ENCODE data around the gene DDX20.
A peak's percentile ranks its signal among the peaks of the same experiment; 100 is the strongest.

Gene DDX20, protein sequence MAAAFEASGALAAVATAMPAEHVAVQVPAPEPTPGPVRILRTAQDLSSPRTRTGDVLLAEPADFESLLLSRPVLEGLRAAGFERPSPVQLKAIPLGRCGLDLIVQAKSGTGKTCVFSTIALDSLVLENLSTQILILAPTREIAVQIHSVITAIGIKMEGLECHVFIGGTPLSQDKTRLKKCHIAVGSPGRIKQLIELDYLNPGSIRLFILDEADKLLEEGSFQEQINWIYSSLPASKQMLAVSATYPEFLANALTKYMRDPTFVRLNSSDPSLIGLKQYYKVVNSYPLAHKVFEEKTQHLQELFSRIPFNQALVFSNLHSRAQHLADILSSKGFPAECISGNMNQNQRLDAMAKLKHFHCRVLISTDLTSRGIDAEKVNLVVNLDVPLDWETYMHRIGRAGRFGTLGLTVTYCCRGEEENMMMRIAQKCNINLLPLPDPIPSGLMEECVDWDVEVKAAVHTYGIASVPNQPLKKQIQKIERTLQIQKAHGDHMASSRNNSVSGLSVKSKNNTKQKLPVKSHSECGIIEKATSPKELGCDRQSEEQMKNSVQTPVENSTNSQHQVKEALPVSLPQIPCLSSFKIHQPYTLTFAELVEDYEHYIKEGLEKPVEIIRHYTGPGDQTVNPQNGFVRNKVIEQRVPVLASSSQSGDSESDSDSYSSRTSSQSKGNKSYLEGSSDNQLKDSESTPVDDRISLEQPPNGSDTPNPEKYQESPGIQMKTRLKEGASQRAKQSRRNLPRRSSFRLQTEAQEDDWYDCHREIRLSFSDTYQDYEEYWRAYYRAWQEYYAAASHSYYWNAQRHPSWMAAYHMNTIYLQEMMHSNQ

DNA sequence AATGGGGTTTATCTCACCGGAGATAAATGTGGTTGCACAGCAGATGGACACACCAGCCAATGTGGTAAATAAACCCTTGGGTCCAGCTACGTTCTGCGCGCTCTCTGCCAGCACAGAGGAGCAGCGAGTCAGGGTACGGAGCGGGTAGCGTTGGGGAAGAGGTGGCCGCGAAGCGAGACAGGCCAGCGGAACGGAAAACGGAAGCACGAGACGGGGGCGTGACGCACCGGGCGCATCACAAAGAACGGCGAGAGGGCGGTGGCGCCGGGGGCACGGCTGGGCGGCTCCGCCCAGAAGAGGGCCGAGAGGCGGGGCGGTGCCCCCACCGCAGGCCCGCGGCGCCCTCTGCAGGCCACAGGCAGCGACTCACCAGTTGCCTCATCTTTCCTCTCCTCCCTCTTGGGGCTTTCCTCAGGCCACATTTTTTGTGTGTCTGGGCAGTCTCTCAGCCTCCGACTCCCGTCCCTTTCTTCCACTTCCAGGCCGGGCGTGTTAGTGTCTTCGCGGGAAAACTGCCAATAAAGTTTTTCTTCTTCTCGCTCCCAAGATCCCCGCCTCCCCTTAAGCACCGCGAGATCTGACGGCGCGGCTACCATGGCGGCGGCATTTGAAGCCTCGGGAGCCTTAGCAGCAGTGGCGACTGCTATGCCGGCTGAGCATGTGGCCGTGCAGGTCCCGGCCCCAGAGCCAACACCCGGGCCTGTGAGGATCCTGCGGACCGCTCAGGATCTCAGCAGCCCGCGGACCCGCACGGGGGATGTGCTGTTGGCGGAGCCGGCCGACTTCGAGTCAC is at the start of gene DDX20:
TSS of gene DDX20 (plus strand) at position 571 of the 793 bp plus-strand sequence. CDS start at position 595, 24 bp downstream.
- peak; percentile 94 for DNase-seq

DNA sequence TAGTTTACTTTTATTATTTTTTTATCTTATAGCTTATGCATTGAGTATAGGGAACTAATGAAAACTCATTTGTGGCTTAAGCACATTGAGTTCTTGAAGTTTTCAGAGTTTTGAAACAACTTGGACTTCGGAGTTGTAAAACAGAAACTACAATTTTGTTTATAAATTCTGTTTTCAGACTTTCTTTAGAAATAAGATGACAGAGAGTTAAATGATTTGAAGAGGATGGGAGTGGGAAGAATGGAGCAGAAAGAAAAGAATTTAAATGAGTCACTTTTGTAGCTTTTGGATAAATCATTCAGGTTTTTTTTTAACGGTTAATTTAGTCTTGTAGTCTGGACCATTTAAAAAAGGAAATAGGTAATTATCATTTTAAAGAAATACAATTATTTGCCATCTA is 48.8 kb upstream of the DDX20 start:
- DNase-seq: no peak

DNA sequence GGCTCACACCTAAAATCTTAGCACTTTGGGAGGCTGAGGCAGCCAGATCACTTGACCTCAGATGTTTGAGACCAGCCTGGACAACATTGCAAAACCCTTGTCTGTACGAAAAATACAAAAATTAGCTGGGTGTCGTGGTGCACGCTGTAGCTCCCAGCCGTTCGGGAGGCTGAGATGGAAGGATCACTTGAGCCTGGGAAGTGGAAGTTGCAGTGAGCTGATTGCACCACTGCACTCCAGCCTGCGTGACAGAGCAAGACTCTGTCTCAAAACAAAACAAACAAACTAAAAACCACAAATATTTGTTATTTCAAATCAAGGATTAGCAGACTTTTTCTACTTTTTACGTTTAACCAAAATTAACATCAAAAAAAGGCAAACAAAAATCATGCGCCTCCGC is 47.8 kb upstream of the DDX20 start:
- no peak for DNase-seq

DNA sequence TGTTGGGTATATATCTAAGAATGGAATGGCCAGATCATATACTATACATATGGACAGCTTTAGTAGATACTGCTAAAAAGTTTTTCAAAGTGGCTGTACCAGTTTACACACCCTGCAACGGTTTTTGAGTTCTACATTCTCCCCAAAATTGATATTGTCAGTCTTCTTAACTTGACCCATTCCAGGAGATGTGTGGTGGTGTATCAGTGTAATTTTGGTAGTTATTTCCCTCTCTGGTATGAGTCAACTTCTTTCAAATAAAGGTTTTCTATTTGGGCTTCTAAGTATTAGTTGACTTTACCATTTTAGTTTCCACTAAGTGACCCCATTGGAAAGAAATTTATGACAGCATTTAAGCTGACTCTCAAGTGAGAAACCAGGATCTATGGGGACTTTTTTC is 45.7 kb upstream of the DDX20 start:
- peak; percentile 49 for DNase-seq

DNA sequence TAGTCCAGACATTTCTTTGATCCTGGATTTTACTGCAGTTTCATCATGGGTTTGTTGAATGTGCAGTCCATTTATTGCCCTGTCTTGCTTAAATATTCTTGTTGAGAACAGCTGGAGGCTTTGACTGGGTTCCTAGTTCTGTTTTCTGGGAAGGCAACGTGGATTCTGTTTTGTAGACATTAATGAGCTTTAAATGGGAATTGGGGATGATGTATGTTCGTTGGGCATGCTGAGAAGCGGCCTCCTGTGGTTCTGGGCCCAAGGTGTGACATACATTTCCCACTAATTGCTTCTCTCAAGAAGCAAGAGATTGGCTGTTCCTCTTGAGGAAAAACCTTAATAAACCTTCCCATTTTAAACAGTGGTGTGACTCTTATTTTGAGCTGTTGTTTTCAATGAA is 39.4 kb upstream of the DDX20 start:
- DNase-seq: no peak

DNA sequence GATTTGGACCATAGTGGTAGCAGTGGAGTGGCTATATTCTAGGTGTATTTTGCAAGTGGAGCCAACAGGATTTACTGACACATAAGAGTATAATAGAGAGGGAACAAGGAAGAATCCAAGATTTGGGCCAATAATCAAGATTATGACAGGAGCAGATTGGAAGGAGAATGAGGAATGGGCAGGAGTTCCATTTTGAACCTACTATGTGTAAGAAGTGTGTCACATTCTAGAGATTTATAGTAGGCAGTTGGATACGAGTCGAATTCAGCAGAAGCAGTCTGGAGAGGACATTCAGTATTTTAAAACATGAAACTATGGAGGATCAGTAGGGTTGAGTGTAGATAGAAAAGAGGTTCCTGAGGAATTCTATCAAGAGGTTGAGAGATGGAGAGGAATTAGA is 38.3 kb upstream of the DDX20 start:
- DNase-seq: no peak

DNA sequence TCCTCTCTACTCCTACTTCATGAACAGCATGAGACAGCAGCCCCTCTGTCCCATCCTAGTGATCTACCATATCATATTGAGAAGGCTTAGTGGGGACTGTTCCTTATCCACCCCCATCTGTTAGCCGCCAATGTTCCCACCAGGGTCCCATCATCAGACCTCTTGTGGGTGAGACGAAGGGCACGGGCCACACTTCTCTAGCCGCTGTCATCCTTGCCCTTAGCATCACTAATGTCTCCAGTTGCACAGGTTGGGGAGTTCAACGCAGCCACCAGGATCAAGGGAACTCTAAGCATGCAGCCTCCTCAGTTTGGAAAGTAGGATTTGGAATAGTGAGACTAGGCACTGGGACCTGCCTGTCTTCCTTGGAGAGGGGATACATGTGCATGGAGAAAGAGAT is 36.6 kb upstream of the DDX20 start:
- no peak for DNase-seq

DNA sequence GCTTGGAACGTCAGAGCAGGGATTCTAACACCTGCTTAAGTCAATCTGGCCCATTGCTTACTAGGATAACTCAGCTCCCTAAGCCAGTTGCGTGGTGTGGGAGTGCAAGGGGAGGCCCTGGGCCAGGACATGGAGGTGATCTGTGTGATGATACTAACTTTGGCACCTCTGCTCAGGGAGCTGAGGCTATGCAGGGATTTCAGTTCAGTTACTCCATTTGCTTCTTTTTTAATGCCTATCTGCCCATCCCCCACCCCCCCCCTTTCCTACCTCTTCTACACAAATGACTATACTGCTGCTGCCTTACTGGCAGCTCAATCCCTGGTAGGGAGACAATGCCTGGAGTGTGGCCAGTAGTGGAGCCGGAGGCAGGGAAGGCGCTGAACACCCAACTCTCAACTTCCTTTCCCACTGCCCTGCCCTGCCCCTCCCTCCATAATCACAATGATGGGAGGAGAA is 36.0 kb upstream of the DDX20 start:
- no peak for DNase-seq

DNA sequence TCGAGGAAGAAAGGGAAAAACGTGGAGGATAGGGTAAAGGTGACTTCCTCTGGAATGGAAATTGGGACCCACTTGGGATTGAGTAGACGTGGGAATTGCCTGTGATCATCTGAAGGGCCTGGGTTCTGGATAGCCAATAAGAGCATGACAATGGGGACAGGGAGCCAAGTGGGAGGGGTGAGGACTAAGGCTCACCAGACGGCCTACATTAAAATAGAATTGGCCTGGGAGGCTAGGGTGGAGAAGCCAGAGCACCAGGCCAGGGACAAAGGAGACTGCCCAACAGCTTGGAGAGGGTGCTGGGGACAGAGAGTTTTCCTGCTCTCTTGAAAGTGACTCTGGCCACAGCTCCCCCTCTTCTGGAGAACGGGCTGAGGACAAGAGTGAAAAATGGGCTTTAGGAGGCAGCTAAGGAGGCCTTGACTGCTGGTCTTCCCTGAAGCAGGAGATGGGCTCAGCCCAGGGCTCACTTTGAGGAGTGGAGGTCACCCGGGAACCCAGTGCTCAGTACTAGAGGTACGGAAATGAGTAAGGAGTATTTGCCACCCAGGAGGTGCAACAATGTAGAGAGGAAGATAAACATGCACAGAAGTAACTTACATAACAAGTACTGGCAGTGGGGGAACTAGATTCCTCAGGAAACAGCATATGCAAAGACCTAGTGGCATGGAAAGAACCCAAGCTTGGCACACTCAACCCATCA is 35.3 kb upstream of the DDX20 start:
- DNase-seq: no peak

DNA sequence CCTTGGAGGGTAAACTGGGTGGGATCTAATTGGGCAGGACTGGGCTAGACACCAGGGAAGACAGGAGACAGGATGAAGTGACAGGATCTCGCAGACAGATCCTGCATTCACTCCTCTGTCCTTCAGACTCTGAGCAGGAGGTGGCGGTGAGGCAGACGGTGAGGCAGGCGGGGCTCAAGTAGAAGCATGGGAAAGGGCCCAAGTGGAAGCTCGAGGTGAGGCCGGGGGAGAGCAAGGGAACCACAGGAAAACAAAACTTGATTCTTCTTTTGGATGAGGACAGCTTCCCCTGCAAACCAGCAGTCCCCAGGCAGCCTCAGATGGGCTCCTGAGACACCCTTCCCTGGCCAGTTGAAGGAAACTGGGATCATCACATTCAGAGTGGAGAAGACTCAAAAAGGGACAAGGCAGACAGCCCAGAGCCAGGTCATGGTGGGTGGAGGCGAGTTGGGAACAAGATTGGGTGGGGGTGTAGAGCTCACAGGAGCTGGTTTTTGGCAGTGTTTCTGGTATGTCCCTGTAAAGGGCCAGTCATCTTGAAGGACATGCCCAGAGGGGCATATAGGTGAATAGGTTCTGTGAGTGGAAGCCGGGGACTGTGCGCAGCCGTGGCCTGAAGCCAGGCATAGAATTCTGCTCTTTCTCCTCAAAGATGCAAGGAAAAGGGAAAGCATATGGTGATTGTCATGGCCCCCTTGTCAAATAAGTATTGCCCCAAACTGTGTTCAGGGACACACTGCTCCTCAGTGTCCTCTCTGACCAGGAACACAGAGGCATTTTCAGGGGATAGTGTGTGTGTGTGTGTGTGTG is 34.5 kb upstream of the DDX20 start:
- no peak for DNase-seq

DNA sequence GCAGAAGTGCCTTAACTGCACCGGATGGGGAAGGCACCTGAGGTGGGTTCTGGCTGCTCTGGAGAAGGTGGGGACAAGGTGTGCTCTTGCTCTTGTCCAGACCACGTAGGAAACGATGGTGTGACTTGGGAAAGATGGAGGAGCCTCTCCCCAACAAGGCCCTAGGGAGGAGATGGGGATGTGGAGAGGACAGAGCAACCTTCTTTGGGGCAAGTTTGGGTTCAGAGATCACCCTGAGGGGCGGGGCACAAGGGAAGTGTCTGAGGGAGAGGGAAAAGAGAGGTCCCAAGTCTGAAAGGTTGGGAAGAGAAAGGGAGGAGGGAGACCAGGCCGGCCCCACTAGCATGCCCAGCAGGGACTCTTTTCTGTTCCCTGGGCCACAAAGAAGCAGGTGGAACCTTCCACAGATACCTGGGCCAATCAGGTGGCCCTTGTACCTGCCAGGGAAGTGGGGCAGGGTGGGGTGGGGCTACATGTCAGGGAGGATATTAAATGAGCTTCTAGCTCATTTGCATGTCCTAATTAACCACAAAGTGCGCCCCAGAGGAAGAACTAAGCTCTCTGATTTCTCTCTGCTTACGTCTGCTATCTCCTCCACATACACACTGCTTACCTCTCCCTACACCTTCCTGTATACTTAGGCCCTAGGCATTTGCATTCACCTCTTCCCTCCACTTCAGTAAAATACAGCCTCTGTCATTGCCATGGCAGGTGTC is 32.5 kb upstream of the DDX20 start:
- no peak for DNase-seq

DNA sequence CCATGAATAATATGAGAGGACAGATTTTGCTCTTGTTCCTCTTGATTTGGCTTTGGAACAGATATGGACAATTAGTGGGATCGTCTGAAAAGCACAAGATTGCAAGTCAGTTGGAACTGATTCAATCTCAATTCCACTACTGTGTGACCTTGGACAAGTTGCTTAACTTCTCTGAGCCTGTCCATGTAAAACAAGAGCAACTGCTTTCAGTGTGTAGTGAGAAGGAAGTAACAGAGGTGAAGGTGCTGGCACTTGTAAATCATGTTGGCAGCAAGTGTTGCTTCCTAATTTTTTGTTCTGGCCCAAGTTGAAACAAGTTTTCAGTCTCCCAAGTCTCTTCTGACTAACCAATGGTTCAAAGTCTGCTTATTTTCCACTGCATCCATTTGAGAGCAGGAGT is 31.8 kb upstream of the DDX20 start:
- DNase-seq: no peak

DNA sequence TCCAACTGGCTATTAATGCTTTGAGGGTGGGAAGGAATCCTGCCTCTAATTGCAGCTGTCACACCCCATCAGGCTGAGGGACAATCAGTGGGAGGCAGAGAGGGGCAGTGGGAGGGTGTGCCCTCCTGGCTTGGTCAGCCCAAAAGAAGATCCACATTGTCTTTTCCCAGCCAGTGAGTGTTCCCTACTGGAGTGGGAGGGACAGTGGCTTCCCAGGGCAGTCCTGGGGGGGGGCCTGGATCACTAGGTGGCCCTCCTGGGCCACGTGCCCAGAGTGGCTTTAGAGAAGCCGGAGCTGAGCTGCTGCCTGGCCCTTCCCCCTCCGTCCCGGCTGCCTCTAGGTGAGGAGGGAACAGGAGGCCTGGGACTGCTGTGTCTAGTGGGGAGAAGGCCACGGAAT is 30.5 kb upstream of the DDX20 start:
- DNase-seq: no peak

DNA sequence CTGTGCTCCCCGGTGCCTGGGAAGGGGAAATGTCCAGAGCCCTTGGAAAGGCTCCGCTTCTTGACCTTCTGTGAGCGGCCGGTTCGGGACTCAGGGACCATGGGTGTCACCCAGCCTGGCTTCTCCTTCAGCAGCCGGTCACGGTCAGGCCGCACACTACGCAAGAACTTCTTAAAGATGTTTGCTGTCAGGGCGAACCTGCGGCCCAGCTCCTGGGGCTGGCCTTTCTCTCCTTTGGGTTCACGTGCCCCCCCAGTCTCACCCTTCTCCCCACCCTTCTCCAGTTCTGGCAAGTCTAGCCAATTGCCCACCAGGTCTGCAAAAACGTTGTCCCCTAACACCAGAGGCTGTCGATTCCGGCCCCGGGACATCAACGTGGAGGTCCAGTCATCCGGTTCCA is 28.6 kb upstream of the DDX20 start:
- DNase-seq: no peak

DNA sequence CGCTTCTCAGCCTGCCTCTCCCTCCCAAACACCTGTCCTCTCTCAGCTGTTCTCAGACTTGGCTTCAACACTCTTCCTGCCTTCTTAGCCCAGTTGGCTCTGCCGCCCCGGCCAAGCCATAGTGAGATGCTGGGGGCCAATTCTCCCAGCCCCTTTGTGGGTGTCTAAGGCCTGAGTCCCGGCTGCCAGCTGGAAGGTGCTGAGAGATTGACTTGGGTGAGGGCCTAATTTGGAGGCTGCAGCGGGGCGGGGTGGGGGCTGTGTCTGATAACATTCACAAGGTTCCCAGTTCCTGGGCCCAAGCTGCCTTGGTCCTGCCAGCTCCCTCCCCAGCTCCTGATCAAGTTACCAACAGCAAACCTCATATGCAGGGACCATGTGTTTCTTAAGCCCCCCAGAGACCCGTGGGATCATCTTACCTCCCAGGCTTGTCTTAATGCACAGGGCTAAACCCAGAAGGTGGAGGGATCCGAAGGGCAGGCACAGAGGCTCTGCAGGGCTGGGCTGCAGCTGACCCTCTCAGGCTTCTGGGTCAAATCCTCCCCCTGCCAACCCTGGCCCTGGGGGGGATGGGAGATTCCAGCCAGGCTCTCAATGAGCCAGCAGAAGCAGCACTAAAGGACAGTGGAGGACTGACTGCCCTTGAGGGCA is 26.3 kb upstream of the DDX20 start:
- DNase-seq: no peak

DNA sequence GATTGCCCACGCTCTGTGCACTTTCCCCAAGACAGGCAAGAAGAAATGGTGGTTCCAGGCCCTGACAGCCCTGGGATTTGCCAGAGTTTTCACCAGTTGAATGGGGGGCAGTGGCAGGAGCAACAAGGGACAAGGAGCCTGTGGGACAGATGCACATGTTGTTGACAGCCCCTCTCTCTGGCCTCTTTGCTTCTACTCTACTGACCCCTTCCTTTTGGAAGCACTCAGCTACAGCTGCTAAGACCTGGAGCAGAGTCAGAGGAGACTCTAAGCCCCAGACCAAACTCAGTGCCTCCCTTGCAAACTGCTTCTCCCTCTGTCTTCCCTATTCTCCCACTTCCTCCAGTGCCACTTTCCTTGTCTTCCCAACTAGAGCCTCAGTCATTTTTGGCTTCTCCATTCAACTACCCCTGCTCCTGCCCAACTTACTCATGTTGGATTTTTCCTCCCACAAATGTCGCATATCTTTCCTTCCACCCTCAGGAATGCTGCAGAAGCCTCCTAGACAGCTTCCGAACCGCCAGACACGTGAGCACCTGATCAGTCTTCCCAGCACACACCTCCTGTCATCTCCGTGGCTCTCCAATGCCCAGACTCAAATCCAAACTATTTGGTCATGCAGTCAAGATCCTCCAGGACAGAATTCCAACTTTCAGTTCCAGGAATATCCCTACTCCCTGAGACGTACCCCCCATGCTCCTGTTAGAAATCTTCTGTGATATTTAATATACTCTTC is 25.6 kb upstream of the DDX20 start:
- no peak for DNase-seq

DNA sequence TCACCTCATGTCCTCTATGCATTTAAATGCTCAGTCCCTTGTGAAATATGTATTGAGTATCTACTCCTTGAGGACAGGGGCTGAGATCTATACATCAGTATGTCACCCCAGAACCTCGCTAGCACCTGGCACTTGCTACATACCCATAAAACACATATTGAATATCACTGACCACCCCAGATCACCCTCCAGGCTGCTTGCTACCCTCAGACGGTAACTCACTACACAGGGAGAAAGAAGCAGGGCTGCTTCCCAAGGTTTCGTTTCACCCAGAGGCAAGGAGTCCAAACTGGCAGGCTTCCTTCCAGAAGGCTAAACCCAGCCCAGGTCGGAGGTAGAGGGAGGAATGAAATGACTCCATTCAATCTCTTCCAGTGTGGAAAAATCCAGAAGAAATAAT is 25.0 kb upstream of the DDX20 start:
- DNase-seq: no peak

DNA sequence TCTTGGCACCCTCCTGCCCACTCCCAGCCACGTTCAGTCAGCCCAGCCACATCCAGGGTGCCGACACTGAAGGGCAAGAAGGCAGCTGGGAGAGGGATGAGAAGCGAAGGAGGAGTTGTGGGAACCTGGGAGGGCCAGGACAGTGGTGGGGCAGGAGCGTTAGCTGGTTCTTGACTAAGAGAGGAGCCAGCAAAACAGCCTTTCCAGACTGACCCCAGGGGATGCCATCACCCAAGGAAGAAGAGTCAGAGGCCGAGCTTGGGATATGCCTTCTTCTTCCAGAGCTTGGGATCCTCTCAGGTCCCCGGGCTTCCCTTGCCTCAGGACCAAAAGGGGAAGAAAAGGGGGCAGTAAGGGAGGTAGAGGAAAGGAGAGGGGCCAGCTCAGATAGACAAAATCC is 23.7 kb upstream of the DDX20 start:
- DNase-seq: no peak

DNA sequence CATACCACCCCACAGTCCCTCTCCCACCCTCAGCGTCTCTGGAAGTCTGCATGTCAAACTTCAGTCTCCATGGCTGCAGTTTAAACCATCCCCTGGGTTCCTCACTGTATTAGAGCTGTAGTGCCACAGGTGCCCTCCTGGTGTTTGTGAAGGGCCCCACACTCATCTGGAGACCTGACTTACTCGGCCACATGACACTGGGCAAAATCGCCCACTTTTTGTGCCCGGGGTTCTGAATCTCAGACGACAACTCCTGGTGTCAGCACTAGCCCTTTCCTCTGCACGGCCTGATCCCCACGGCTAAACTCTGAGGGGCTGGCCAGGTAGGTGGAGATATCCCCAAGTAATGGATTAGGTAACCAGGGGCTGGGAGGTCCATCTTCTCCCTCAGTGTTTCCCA is 23.0 kb upstream of the DDX20 start:
- DNase-seq: no peak

Data from activated CD4-positive, alpha-beta T cell treated with anti-CD3 and anti-CD28 coated beads, Interleukin-2, amount 50 U/mL, for 16 hours (primary cell).